Stimulated activated CD4-positive, alpha-beta T cell treated with anti-CD3 and anti-CD28 coated beads, Interleukin-2, amount 100 ng/mL, for 24 hours (primary cell): Measurements from ENCODE around the gene FKBP8.
"Not testable (repeated sequence)": the region's sequence is repeated elsewhere in the genome, so short reads cannot be mapped to it uniquely, and the experiment has no call there.

Experiments
- DNase-seq, 2 donors: peaks; one replicate each; pipeline ENCODE4 v3.0.0-alpha.2; 2020

Gene FKBP8

DNA sequence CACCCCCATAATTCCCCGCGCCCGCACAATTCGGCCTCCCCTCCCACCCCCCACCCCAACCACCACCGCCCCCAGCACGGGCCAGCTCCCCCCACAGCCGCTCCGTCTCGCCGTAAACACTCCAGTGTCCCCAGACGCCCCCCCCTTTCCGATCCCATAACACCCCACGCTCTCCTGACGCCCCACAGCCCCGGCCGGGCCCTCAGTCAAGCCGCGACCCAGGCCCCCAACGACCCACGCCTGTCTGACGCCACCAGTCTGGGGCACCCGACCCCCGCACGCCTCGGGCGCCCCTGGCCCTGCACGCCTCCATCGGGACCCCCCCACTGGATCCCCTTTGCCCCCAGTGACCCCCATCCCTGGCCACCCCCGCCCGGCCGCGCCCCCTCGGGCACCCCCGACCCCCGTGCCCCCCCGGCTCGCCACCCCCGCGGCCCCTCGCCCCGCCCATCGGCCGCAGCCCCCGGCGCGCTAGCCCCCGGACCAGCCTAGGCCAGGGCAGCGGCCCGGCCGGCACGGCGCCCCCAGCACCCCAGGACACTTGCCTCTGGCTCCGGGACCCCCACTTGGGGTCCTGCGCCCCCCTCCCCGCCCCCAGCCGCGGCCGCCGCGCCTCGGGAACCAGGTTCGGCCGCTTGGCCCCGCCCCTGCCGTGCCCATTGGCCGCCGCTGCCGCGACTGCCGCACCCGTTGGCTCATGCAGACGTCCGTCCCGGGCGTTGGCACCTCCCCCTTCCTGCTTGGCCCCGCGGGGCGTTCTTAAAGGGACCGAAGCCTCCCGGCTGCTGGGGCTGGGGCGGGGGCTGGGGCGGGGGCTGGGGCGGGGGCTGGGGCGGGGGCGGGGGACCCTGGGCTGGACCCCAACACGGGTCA is at the start of gene FKBP8:
Gene FKBP8, minus strand, starts transcription at position 633 of the 873 bp plus-strand sequence. CDS start 1,603 bp downstream, outside the sequence.
- DNase-seq, result peak; percentile 95 to 97

DNA sequence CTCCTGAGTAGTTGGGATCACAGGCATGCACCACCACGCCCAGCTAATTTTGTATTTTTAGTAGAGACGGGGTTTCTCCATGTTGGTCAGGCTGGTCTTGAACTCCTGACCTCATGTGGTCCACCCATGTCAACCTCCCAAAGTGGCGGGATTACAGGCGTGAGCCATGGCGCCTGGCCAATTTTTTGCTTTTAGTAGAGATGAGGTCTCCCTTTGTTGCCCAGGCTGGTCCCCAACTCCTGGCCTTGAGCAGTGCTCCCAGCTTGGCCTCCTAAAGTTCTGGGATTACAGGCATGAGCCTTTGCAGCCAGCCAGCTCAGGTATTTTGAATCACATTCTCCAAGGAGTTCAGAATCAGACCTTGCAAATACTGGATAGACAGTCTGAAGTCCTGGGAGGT is 49.4 kb upstream of the FKBP8 start:
- DNase-seq, result not testable (repeated sequence)

DNA sequence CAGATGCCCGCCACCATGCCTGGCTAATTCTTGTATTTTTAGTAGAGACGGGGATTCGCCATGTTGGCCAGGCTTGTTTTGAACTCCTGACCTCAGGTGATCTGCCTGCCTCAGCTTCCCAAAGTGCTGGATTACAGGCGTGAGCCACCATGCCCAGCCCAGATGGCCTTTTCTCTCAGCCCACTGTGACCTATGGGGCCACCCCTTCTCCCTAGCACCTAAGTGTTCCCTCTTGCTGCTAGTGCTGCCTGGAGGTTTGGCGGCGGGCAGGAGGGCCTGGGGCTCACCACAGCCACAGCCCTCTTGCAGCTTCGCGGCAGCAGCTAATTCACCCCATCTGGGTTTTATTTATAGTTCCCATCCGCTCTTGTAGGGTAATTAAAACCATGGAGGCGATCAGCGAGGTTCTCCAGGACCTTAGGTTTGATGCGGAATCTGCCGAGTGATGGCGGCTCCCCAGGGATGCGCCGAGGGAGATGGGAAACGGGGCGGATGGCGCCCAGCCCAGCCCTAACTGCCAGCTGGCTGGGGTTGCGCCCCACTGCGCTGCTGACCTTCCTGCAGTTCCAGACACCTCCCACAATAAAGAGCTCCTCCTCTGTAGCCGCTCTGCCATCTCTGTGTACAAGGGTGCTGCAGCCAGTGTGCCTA is 48.5 kb upstream of the FKBP8 start:
- DNase-seq, result no peak

DNA sequence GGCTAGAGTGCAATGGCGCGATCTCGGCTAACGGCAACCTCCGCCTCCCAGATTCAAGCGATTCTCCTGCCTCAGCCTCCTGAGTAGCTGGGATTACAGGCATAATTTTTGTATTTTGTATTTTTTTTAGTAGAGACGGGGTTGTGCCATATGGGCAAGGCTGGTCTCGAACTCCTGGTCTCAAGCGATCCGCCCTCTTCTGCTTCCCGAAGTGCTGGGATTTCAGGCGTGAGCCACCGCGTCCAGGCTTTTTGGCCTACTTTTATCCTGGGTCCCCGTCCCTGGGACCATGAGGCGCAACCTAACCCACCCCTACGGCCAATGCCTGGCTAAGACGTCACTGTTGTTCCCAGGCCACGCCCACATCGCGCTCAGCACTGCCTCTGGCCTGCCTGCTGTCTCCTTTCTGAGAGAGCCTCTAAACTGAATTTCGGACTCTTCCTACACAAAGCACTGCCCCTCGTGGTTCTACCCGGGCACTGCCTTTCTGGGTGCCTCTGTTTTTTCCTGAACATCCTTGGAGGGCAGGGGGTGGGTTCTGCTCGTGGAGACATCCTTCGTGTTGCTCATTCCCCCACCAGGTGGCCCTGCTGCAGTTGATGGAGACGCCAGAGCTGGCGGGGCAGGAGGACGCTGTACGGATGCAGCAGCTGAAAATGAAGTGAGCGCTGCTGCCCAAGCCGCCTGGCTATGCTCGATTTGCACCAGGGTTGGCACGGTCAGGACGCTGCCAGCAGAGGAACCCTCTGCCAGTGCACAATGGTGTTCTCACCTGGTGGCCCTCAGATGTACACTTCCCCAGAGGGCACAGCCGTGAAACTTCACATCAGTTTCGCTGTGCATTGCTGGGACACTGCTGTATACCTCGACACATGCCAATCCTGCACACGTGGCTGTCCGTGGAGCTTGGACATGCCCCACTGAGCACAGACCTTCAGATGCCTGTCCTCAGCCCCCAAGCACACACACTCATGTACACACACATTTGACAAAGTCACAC is 47.2 kb upstream of the FKBP8 start:
- DNase-seq, result no peak

DNA sequence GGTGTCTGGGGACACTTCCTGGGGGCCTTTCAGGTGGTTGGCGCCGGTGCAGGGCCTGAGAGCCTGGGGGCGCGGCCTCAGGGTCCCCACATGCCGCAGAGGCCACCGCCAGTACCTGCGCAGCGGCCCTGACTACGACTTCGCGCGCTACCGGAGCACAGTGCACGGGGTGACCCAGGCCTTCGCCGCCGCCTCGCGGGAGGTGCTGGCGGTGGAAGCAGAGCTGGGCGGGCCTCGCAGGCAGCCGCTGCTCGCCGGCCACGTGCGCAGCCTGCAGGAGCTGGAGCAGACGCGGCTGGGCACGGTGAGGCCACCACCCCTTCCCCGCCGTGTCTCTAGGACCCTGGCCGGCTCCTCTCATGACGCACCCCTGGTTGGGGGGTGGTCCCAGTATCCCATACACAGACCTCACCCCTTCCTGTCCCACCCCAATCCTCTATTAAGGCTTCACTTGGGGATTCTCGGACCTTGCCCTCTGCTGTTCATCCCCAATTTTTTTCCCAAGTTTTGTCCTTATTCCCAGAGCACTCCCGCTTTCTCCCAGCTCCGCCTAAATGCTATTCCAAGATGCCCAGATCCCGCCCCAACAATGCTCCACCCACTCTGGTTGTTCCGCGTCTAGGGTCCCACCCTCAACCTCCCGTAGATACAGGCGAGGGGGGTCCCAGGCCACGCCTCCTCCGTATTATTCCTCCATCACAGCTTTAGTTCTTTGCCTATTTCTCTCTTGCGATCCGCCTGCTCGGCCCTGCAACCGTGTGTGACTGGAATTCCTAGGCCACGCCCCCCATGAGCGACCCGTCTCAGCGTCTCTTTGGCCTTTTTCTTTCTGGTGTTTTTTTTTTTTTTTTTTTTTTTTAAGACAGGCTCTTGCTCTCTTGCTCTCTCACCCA is 46.3 kb upstream of the FKBP8 start:
- peak in 1 of 2 donors; percentile 72 for DNase-seq

DNA sequence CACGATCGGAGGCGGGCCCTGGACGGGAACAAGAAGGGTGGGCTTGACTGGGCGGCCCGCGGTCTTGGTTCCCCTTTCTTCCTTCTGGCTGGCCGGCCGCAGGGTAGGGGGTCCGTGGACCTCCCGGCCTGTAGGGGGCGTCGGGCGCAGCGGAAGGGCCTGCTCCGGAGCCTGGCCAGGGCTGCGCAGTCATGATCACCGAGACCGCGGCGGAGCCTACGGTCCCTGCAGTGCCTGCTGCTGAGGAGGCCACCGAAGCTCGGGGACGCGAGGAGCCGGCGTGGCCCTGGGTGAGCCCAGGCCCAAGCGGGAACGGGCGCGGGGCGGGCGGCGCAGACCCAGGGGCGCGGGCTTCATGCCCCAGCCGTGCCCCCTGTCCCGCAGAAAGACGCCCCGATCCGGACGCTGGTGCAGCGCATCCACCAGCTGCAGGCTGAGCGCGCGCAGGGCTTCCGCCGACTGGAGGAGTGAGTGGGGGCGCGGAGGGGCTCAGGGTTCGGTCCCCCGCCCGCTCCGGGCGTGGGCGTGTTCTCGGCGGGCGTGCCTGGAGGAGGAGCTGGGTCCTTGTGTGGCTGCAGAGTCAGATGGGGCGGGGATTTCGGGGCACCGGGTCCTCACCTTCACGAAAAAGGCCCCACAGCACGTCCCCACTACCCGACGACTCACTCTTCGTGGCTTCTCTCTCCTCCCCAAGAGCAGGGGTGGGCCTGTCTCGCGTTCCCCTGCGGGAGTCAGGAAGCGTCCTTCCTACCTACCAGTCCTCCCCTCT is 45.4 kb upstream of the FKBP8 start, which contains the start of gene REX1BD:
Gene REX1BD, plus strand, starts transcription at position 188 of the 769 bp plus-strand sequence. Its CDS starts 4 bp downstream, at position 192.
- DNase-seq, result peak; percentile 88 to 92

DNA sequence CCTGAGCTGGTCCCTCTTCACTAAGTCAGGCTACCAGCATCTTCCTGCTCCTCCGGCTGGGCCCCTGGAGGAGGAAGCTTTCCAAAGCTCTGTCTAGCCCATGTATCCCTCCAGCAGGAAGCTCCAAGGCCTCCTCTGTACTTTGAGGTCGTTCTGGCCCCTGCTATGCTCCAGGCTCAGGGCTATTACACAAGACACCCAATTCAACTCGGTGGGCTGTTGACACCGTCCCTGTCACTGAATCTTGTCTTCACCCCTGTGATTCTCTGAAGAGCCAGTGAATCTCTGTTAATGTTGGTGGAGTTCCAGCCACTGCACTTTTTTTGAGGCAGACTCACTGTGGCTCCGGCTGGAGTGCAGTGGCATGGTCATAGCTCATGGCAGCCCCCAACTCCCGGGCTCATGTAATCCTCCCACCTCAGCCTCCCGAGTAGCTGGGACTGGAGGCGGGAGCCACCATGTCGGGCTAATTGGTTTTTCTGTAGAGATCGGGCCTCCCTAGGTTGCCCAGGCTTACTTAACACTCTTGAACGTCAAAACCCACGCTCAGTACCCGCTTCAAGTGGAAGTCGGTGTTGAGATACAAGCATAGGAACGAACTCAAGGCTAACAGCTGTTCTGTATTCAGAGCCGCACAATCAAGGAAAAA is 44.7 kb upstream of the FKBP8 start:
- no peak for DNase-seq

DNA sequence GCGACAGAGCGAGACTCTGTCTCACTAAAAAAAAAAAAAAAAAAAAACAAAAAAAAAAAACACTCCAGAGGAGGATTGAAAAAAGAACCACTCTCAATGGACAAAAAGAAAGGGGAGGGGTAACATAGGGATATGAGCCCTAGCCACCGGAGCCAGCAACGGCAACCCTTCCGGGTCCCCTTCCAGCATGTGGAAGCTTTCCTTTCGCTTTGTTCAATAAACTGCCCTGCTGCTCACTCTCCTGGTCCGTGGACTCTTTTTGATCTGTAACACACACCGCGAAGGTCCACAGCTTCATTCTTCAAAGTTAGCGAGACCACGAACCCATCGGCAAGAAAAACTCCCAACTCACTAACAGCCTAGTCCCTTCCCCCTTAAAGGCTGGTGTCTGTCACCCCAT is 44.2 kb upstream of the FKBP8 start:
- DNase-seq, result no peak

DNA sequence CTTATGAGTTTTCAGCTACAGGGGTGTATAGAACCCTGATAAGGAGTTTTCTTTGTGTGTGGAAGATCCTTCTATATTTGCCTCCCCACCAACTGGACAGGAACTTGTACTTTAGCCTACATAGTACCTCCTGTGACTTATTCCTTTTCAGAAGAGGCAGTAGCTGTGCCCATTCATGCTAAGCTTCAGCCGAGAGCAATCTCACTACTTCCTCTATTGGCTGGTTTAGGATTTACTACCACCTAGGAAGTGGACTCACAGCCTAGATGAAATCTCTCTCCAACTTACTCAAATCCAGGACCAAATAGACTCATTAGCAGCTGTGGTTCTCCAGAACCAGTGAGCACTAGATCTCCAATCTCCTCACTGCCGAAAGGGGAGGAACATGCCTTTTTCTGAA is 42.9 kb upstream of the FKBP8 start:
- DNase-seq, result no peak

DNA sequence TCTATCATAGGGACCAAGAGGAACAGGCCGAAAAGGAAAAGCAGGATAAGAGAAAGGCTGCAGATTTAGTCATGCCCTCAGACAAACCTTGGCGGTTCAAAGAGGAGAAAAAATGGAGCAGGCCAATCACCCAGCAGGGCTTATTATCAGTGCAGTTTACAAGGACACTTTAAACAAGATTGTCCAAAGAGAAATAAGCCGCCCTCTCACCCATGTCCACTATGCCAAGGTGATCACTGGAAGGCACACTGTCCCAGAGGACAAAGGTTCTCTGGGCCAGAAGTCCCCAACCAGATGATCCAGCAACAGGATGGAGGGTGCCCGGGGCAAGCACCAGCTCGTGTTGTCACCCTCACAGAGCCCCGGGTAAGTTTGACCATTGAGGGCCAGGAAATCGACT is 36.9 kb upstream of the FKBP8 start:
- no peak for DNase-seq

DNA sequence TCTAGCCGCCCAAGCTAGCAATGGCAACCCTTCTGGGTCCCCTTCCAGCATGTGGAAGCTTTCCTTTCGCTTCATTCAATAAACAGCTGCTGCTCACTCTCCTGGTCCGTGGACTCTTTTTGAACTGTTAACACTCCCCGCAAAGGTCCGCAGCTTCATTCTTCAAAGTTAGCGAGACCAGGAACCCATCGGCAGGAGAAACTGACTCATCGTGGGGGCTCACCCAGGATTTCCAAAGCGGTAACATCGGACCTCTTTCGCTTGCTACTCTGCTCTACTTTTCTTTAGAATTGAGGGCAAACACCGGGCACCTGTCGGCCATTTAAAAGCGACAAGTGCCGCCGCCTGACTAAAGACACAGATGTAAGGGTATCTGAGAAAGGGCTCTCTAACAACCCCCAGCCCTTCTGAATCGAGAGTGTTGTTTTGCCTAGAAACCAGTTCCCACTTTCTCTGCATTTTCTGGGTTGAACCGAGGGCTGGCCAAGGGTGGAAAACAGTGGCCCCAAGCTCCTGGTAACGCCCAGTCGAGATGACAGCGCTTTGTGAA is 34.1 kb upstream of the FKBP8 start:
- no peak for DNase-seq

DNA sequence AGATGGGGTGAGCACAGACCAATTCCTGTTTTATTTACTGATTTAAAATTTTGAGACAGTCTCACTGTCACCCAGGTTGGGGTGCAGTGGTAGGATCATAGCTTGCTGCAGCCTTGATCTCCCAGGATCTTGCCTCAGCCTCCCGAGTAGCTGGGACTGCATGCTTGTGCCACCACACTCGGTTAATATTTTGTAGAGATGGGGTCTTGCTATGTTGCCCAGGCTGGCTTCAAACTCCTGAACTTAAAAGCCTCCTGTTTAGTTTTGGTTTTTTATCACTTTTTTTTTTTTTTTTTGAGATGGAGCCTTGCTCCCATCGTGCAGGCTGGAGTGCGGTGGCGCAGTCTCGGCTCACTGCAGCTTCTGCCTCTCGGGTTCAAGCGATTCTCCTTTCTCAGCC is 33.0 kb upstream of the FKBP8 start:
- DNase-seq, result no peak

DNA sequence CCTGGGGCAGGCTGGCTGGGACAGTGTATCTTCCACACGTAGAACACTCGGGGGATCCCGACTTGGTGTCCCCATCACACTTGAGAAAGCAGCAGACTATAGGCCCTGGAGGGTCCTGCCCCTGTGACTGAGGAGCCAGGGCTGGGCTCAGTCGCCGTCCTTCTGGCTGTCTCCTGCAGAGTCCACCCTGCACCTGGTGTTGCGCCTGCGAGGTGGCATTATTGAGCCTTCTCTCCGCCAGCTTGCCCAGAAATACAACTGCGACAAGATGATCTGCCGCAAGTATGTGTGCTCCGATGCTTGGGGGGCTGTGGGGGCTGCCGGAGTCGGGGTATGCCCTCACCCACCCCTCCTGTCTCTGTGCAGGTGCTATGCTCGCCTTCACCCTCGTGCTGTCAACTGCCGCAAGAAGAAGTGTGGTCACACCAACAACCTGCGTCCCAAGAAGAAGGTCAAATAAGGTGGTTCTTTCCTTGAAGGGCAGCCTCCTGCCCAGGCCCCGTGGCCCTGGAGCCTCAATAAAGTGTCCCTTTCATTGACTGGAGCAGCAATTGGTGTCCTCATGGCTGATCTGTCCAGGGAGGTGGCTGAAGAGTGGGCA is 31.4 kb upstream of the FKBP8 start:
- no peak for DNase-seq

DNA sequence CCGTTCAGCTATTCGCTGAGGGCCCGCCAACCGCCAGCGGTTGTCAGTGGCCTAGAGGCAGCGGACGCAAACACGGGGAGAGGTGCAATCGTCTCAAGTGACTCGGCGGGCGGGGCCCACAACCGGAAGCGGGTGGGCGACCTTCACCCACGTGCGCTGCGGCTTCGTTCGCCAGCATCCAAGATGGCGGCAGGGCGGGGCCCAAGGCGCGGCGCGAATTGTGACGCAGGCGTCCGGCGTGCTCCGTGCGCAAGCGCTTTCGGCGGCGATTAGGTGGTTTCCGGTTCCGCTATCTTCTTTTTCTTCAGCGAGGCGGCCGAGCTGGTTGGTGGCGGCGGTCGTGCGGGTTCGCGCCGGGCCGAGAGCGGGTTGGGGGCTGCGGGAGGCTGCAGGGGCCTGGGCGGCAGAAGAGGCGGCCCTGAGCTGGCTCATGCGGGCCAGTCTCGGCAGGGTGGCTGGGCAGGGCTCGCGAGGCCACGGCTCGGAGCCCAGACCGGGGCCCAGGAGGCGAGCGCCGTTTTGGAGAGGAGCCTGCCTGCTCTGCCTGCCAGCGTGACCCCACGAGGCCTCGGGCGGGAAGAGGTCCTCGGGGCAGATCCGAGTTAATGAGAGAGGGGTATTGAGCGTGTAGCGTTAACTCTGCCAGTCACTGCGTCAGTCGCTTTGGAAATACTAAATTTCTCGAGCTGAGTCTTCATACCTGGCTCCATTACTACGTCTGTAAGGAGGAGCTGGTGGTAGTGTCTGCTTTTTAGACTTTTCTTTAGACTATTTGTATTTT is 28.4 kb upstream of the FKBP8 start, which contains the start of gene UBA52:
Gene UBA52, plus strand, starts transcription at position 294 of the 781 bp plus-strand sequence. CDS start 1,444 bp downstream, outside the sequence.
- DNase-seq, result peak; percentile 99

DNA sequence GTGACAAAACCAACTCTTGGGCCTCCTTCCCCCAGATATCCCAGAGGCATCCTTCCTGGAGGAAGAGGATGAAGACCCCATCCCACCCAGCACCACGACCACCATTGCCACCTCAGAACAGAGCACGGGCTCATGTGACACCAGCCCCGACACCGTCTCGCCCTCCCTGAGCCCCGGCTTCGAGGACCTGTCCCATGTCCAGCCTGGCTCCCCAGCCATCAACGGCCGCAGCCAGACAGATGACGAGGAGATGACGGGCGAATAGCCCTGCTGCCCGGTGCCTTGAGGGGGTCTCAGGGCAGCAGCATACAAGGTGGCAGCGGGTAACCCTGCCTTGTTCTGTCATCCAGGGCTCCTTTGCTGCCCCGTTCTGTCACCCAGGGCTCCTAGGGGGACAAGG is 25.0 kb upstream of the FKBP8 start:
- no peak for DNase-seq

DNA sequence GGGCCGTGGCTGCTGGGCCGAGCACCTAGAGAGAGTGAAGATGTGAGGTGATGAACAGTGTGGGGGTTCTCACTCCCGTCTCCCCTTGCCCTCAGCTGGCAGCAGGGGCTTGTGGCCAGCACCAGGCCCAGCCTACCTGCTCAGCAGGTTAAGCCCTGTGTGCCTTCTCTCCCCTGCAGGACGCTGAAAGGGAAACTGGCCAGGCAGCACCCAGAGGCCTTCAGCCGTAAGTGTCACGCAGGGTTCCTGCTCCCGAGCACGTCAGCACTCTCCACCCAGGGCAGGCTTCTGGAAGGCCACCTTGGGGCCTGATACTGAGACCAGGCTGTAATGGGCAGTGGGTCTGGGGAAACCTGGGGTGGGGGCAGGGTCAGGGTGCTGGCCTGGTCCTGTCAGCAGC is 23.6 kb upstream of the FKBP8 start:
- DNase-seq, result no peak

DNA sequence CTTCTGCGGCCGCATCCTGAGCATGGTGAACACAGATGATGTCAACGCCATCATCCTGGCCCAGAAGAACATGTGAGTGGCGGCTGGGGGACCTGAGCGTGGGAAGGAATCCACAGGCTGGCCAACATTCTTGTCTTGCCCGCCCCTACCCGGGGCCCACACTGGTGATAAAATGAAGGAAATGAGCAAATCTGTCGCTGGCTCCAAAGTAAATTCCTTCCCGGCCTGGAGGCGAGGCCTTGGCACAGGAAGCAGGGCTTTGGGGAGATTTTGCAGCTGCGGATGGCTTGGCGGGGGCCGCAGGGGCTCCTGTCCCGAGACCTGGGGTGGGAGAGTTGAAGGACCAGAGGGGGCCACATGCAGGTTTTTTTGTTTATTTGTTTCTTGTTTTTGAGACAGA is 18.7 kb upstream of the FKBP8 start:
- no peak for DNase-seq

DNA sequence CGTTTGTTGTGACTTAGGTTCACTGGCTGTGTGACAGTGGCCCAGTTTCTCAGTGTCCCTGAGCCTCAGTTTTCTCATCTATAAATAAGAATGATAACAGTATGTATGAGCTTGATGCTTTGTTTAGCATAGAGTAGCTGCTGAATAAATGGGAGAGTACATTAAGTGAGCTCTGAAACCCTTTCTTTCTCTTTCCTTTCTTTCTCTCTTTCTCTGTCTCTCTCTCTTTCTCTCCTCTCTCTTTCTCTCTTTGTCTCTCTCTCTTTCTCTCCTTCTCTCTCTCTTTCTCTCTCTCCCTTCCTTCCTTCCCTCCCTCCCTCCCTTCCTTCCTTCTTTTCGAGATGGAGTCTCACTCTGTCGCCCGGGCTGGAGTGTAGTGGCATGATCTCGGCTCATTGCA is 16.3 kb upstream of the FKBP8 start:
- no peak for DNase-seq

DNA sequence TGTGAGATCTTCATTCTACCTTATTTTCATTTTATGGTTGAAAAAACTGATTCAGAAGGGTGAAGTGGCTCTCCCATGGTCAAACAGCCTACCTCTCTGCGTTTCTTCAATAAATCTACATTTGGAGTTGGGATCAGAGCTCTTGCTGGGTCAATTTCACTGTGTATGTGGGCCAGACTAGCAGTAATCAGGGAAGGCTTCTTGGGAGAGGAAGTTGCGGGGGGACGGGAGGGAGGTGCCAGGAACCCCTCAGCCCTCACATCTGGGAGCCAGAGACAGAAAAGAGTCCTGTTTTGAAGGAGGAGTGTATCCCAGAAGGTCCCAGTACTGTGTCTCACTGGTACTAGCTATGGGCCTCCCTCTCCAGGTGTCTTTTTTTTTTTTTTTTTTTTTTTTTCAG is 15.2 kb upstream of the FKBP8 start:
- DNase-seq, result no peak
